ENCODE results near the gene SERPINI1.
A peak's percentile ranks its signal among the peaks of the same experiment; 100 is the strongest.

SERPINI1 gene

DNA sequence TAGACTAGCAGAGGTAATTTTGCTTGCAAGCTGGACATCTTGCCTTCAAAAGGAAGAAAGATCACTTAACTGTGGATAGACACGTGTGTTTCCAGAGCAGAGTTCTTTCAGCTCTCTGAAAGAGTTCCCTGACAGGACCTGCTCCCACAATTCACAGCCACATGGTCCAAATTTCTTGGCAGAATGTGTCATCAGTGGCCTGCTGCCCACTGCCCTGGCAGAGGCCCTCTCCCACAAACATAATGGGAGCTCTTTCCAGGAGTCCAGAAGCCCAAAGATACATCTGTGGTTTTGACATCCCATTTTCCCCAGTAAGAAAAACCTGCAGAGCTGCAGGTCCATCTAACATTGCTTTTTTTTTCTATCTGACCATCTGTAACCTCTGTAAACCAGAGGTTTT, 48.3 kb downstream of the SERPINI1 start (continued):
- no peak for TF ChIP-seq ZFP3 (CRISPR knock-in tag; IDR thresholded peaks at IDR 0.05)

DNA sequence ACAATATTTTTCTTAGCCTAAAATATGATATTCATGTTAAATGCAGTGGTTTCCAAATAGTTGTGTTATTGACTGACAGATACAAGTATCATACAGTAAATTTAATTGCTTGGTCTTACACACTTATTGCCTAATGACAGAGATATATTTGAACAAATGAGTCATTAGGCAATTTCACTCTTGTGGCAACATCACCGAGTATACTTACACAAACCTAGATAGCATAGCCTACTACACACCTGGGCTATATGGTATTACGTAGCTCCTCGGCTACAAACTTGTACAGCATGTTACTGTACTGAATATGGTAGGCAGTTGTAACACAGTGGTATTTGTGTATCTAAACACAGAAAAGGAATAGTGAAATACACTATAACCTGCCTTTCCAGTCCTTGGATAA, 50.3 kb downstream of the SERPINI1 start:
- ATAC-seq = no peak

DNA sequence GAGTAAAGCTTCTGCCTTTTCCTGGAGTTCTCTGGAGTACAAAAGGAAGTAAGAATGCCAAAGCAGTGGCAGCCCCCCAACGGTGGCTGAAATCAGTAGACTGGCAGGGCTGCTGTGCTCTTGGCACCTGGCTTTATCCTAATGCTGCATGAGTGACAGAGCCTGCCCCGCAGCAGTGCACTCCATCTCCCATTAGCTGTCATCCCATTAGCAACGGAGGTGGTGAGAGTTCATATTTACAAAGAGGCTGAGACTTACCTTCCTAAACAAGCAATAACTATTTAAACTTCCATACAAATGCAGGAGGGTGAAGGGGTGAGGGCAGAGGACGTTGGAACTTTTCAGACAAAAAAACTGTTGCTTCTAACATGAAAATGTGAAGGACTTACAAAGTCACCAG, 51.9 kb downstream of the SERPINI1 start:
- TF ChIP-seq TCF4 (CRISPR knock-in tag; IDR thresholded peaks at IDR 0.05; ENCODE audit: borderline replicate concordance) (no peak), ZFP30 (CRISPR knock-in tag; IDR thresholded peaks at IDR 0.05) (no peak), ESRRG (CRISPR knock-in tag; IDR thresholded peaks at IDR 0.05) (no peak), ZNF8 (CRISPR knock-in tag; IDR thresholded peaks at IDR 0.05) (no peak), SNAI2 (CRISPR knock-in tag; IDR thresholded peaks at IDR 0.05) (no peak), GLIS3 (CRISPR knock-in tag; IDR thresholded peaks at IDR 0.05) (no peak), ZFP3 (CRISPR knock-in tag; IDR thresholded peaks at IDR 0.05) (no peak), ZC3H10 (CRISPR knock-in tag; IDR thresholded peaks at IDR 0.05) (no peak), BACH2 (CRISPR knock-in tag; IDR thresholded peaks at IDR 0.05; ENCODE audit: borderline replicate concordance) (no peak), ARNTL (CRISPR knock-in tag; IDR thresholded peaks at IDR 0.05; ENCODE audit: borderline replicate concordance, low read depth) (no peak), ISL1 (CRISPR knock-in tag; IDR thresholded peaks at IDR 0.05) (no peak), CSDC2 (CRISPR knock-in tag; IDR thresholded peaks at IDR 0.05) (no peak), RARB (CRISPR knock-in tag; IDR thresholded peaks at IDR 0.05) (no peak), TOX (CRISPR knock-in tag; IDR thresholded peaks at IDR 0.05; ENCODE audit: borderline replicate concordance) (no peak), ZNF70 (CRISPR knock-in tag; IDR thresholded peaks at IDR 0.05) (no peak)
- TF ChIP-seq, protein P1, sequence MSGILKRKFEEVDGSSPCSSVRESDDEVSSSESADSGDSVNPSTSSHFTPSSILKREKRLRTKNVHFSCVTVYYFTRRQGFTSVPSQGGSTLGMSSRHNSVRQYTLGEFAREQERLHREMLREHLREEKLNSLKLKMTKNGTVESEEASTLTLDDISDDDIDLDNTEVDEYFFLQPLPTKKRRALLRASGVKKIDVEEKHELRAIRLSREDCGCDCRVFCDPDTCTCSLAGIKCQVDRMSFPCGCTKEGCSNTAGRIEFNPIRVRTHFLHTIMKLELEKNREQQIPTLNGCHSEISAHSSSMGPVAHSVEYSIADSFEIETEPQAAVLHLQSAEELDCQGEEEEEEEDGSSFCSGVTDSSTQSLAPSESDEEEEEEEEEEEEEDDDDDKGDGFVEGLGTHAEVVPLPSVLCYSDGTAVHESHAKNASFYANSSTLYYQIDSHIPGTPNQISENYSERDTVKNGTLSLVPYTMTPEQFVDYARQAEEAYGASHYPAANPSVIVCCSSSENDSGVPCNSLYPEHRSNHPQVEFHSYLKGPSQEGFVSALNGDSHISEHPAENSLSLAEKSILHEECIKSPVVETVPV (CRISPR knock-in tag; IDR thresholded peaks at IDR 0.05) = no peak
- TF ChIP-seq, protein P2, sequence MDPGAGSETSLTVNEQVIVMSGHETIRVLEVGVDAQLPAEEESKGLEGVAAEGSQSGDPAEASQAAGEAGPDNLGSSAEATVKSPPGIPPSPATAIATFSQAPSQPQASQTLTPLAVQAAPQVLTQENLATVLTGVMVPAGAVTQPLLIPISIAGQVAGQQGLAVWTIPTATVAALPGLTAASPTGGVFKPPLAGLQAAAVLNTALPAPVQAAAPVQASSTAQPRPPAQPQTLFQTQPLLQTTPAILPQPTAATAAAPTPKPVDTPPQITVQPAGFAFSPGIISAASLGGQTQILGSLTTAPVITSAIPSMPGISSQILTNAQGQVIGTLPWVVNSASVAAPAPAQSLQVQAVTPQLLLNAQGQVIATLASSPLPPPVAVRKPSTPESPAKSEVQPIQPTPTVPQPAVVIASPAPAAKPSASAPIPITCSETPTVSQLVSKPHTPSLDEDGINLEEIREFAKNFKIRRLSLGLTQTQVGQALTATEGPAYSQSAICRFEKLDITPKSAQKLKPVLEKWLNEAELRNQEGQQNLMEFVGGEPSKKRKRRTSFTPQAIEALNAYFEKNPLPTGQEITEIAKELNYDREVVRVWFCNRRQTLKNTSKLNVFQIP (CRISPR knock-in tag; IDR thresholded peaks at IDR 0.05; ENCODE audit: borderline replicate concordance, low read depth) = no peak
- TF ChIP-seq, protein P3, sequence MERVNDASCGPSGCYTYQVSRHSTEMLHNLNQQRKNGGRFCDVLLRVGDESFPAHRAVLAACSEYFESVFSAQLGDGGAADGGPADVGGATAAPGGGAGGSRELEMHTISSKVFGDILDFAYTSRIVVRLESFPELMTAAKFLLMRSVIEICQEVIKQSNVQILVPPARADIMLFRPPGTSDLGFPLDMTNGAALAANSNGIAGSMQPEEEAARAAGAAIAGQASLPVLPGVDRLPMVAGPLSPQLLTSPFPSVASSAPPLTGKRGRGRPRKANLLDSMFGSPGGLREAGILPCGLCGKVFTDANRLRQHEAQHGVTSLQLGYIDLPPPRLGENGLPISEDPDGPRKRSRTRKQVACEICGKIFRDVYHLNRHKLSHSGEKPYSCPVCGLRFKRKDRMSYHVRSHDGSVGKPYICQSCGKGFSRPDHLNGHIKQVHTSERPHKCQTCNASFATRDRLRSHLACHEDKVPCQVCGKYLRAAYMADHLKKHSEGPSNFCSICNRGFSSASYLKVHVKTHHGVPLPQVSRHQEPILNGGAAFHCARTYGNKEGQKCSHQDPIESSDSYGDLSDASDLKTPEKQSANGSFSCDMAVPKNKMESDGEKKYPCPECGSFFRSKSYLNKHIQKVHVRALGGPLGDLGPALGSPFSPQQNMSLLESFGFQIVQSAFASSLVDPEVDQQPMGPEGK (CRISPR knock-in tag; IDR thresholded peaks at IDR 0.05; ENCODE audit: borderline replicate concordance) = no peak
- TF ChIP-seq, protein P4, sequence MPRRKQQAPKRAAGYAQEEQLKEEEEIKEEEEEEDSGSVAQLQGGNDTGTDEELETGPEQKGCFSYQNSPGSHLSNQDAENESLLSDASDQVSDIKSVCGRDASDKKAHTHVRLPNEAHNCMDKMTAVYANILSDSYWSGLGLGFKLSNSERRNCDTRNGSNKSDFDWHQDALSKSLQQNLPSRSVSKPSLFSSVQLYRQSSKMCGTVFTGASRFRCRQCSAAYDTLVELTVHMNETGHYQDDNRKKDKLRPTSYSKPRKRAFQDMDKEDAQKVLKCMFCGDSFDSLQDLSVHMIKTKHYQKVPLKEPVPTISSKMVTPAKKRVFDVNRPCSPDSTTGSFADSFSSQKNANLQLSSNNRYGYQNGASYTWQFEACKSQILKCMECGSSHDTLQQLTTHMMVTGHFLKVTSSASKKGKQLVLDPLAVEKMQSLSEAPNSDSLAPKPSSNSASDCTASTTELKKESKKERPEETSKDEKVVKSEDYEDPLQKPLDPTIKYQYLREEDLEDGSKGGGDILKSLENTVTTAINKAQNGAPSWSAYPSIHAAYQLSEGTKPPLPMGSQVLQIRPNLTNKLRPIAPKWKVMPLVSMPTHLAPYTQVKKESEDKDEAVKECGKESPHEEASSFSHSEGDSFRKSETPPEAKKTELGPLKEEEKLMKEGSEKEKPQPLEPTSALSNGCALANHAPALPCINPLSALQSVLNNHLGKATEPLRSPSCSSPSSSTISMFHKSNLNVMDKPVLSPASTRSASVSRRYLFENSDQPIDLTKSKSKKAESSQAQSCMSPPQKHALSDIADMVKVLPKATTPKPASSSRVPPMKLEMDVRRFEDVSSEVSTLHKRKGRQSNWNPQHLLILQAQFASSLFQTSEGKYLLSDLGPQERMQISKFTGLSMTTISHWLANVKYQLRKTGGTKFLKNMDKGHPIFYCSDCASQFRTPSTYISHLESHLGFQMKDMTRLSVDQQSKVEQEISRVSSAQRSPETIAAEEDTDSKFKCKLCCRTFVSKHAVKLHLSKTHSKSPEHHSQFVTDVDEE (CRISPR knock-in tag; IDR thresholded peaks at IDR 0.05) = no peak
- TF ChIP-seq, protein P5, sequence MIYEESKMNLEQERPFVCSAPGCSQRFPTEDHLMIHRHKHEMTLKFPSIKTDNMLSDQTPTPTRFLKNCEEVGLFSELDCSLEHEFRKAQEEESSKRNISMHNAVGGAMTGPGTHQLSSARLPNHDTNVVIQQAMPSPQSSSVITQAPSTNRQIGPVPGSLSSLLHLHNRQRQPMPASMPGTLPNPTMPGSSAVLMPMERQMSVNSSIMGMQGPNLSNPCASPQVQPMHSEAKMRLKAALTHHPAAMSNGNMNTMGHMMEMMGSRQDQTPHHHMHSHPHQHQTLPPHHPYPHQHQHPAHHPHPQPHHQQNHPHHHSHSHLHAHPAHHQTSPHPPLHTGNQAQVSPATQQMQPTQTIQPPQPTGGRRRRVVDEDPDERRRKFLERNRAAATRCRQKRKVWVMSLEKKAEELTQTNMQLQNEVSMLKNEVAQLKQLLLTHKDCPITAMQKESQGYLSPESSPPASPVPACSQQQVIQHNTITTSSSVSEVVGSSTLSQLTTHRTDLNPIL (CRISPR knock-in tag; IDR thresholded peaks at IDR 0.05; ENCODE audit: low read depth) = no peak
- peak; percentile 35; the same call in 1 of the 3 replicates for ATAC-seq

More for the DNA sequence above, 50.3 kb downstream of the SERPINI1 start:
- no peak for TF ChIP-seq ESRRG (CRISPR knock-in tag; IDR thresholded peaks at IDR 0.05)
- no peak for TF ChIP-seq ZFP30 (CRISPR knock-in tag; IDR thresholded peaks at IDR 0.05)
- no peak for TF ChIP-seq ZFP3 (CRISPR knock-in tag; IDR thresholded peaks at IDR 0.05)
- TF ChIP-seq ARNTL (CRISPR knock-in tag; IDR thresholded peaks at IDR 0.05; ENCODE audit: borderline replicate concordance, low read depth) = no peak
- no peak for TF ChIP-seq ZNF70 (CRISPR knock-in tag; IDR thresholded peaks at IDR 0.05)
- TF ChIP-seq TOX (CRISPR knock-in tag; IDR thresholded peaks at IDR 0.05; ENCODE audit: borderline replicate concordance) = no peak
- no peak for TF ChIP-seq CSDC2 (CRISPR knock-in tag; IDR thresholded peaks at IDR 0.05)
- TF ChIP-seq GLIS3 (CRISPR knock-in tag; IDR thresholded peaks at IDR 0.05) = no peak

All from SK-N-SH treated with all-trans-retinoic acid at 6 μM for 48 hours (cell line).